IMR-90 (cell line): ENCODE measurements around the gene ANKRD9. TPM values are rescaled to one million over a fixed set of nuclear protein-coding genes. Genes with fewer than 3 reads are reported as not detected.

ENCODE experiments used
- ATAC-seq: fragments of 200-7000 bp; cut with Tn5 transposase; 2 replicates; pipeline ENCODE4 v1.9.1; 2020; ENCODE audit warnings: low read depth, mild to moderate bottlenecking, moderate library complexity
- BruUV-seq: library from RNA; stranded (reverse); fragments of 400-500 nt; replicated peaks from 2 replicates; lab custom pipeline; 2021; lab: Mats Ljungman, UMichigan
- CTCF ChIA-PET: fragments of 300-600 bp; formaldehyde crosslinking; extraction: SDS; loops from one replicate; lab custom pipeline; 2021; ENCODE audit warnings: antibody characterized with exemption; lab: Yijun Ruan, JAX
- POLR2A ChIA-PET: fragments of 300-600 bp; sonication (Branson Sonifier 250); formaldehyde crosslinking; loops from one replicate; lab custom pipeline; 2022; ENCODE audit warnings: antibody characterized with exemption; ENCODE audit not compliant: unreplicated experiment; lab: Charles Lee
- DNase-seq: peaks from one replicate; pipeline ENCODE4 v3.0.0; 2013
- H2AFZ ChIP-seq: replicated peaks from 2 replicates; pipeline ENCODE3; 2013; ENCODE audit warnings: low read length, mild to moderate bottlenecking; ENCODE audit not compliant: poor library complexity
- H2AK5ac ChIP-seq: 2 replicates; pipeline ENCODE4 v1.6.1; 2013; ENCODE audit warnings: low read depth, low read length, inconsistent platforms
- H2AK9ac ChIP-seq: replicated peaks from 2 replicates; pipeline ENCODE3; 2013; ENCODE audit warnings: mild to moderate bottlenecking, low read depth, low read length, moderate library complexity; ENCODE audit not compliant: poor library complexity
- H2BK120ac ChIP-seq: 2 replicates; pipeline ENCODE4 v1.6.1; 2013; ENCODE audit warnings: low read depth, low read length, inconsistent platforms
- H2BK15ac ChIP-seq: 3 replicates; pipeline ENCODE4 v1.6.1; 2013; ENCODE audit warnings: low read depth, low read length, inconsistent platforms
- H2BK20ac ChIP-seq: 2 replicates; pipeline ENCODE4 v1.6.1; 2013; ENCODE audit warnings: low read depth, mild to moderate bottlenecking, inconsistent platforms, low read length, moderate library complexity
- H2BK5ac ChIP-seq: 2 replicates; pipeline ENCODE4 v1.6.1; 2013; ENCODE audit warnings: mild to moderate bottlenecking, low read depth, low read length, inconsistent platforms; ENCODE audit not compliant: poor library complexity, severe bottlenecking
- H3K14ac ChIP-seq: replicated peaks from 2 replicates; pipeline ENCODE4 v1.6.1; 2013; ENCODE audit warnings: low read depth, low read length, inconsistent platforms
- H3K18ac ChIP-seq: 2 replicates; pipeline ENCODE4 v1.6.1; 2013; ENCODE audit warnings: low read depth, low read length, control low read depth
- H3K23ac ChIP-seq: 2 replicates; pipeline ENCODE4 v1.6.1; 2013; ENCODE audit warnings: low read depth, low read length, inconsistent platforms
- H3K27ac ChIP-seq: 2 replicates; pipeline ENCODE4 v1.5.1; 2013; ENCODE audit warnings: mild to moderate bottlenecking, control low read depth, low read length; ENCODE audit not compliant: insufficient read depth
- H3K27me3 ChIP-seq: 2 replicates; pipeline ENCODE4 v1.6.1; 2013; ENCODE audit warnings: low read length; ENCODE audit not compliant: control insufficient read depth, insufficient read depth
- H3K36me3 ChIP-seq: 2 replicates; pipeline ENCODE4 v1.6.1; 2013; ENCODE audit warnings: low read length, mixed read lengths; ENCODE audit not compliant: control insufficient read depth, insufficient read depth
- H3K4ac ChIP-seq: 2 replicates; pipeline ENCODE4 v1.6.1; 2013; ENCODE audit warnings: low read depth, low read length, inconsistent platforms
- H3K4me1 ChIP-seq: 2 replicates; pipeline ENCODE4 v1.6.1; 2013; ENCODE audit warnings: low read length, mixed read lengths; ENCODE audit not compliant: control insufficient read depth, insufficient read depth
- H3K4me2 ChIP-seq: 2 replicates; pipeline ENCODE4 v1.6.1; 2013; ENCODE audit warnings: low read depth, mild to moderate bottlenecking, control low read depth, low read length, moderate library complexity
- H3K4me3 ChIP-seq: 2 replicates; pipeline ENCODE4 v1.5.1; 2013; ENCODE audit warnings: low read depth, mild to moderate bottlenecking, control low read depth, low read length, moderate library complexity; ENCODE audit not compliant: insufficient read depth
- H3K56ac ChIP-seq: 2 replicates; pipeline ENCODE4 v1.6.1; 2013; ENCODE audit warnings: low read length, inconsistent platforms; ENCODE audit not compliant: insufficient read depth; ENCODE audit errors: extremely low read depth
- H3K79me1 ChIP-seq, 2 experiments: 2 replicates each; pipeline ENCODE4 v1.6.1; 2013; ENCODE audit warnings: low read length in 2 of 2, inconsistent platforms in 1 of 2, low read depth in 1 of 2
- H3K9ac ChIP-seq: 2 replicates; pipeline ENCODE4 v1.6.1; 2013; ENCODE audit warnings: low read depth, low read length, control low read depth
- H3K9me1 ChIP-seq: 2 replicates; pipeline ENCODE4 v1.6.1; 2013; ENCODE audit warnings: low read length, inconsistent platforms; ENCODE audit not compliant: insufficient read depth
- H3K9me3 ChIP-seq: 2 replicates; pipeline ENCODE4 v1.6.1; 2013; ENCODE audit warnings: low read length; ENCODE audit not compliant: control insufficient read depth, insufficient read depth
- H4K20me1 ChIP-seq: 2 replicates; pipeline ENCODE4 v1.6.1; 2013; ENCODE audit warnings: low read length, inconsistent platforms; ENCODE audit not compliant: insufficient read depth
- H4K5ac ChIP-seq: 2 replicates; pipeline ENCODE4 v1.6.1; 2013; ENCODE audit warnings: mild to moderate bottlenecking, low read depth, low read length, control low read depth
- H4K8ac ChIP-seq, 2 experiments: 2 replicates each; pipeline ENCODE4 v1.6.1; 2013; ENCODE audit warnings: low read depth in 2 of 2, low read length in 2 of 2, control low read depth in 1 of 2, inconsistent platforms in 1 of 2
- H4K91ac ChIP-seq: 2 replicates; pipeline ENCODE4 v1.6.1; 2013; ENCODE audit warnings: low read depth, low read length, inconsistent platforms; ENCODE audit not compliant: insufficient read depth
- BHLHE40 ChIP-seq: fragments of 150-350 bp; IDR thresholded peaks from 2 replicates; pipeline ENCODE4 v1.6.1; 2016; ENCODE audit warnings: mild to moderate bottlenecking, low read depth, low read length
- CEBPB ChIP-seq: IDR thresholded peaks from 2 replicates; pipeline ENCODE4 v1.6.1; 2012; ENCODE audit warnings: low read depth, low read length, improper control_type of control experiment
- CHD1 ChIP-seq: IDR thresholded peaks from 2 replicates; pipeline ENCODE4 v1.6.1; 2012; ENCODE audit warnings: low read depth, low read length, improper control_type of control experiment
- FOS ChIP-seq: fragments of 150-350 bp; IDR thresholded peaks from 2 replicates; pipeline ENCODE4 v1.6.1; 2016; ENCODE audit warnings: low read depth, low read length
- MAFK ChIP-seq: IDR thresholded peaks from 2 replicates; pipeline ENCODE4 v1.6.1; 2012; ENCODE audit warnings: low read depth, low read length, improper control_type of control experiment
- MAZ ChIP-seq: IDR thresholded peaks from 2 replicates; pipeline ENCODE4 v1.6.1; 2012; ENCODE audit warnings: low read depth, mild to moderate bottlenecking, low read length, improper control_type of control experiment, moderate library complexity, borderline replicate concordance
- NFE2L2 ChIP-seq: fragments of 150-350 bp; IDR thresholded peaks from 2 replicates; pipeline ENCODE4 v1.6.1; 2016; ENCODE audit warnings: low read depth, mild to moderate bottlenecking, low read length
- RAD21 ChIP-seq: IDR thresholded peaks from 2 replicates; pipeline ENCODE4 v1.6.1; 2012; ENCODE audit warnings: low read length, improper control_type of control experiment
- RCOR1 ChIP-seq: IDR thresholded peaks from 2 replicates; pipeline ENCODE4 v1.6.1; 2012; ENCODE audit warnings: mild to moderate bottlenecking, low read length, improper control_type of control experiment; ENCODE audit not compliant: insufficient replicate concordance
- RFX5 ChIP-seq: IDR thresholded peaks from 2 replicates; pipeline ENCODE4 v1.8.0; 2012; ENCODE audit warnings: low read depth, mild to moderate bottlenecking, low read length, moderate library complexity
- SMC3 ChIP-seq: fragments of 150-350 bp; IDR thresholded peaks from 2 replicates; pipeline ENCODE4 v1.6.1; 2016; ENCODE audit warnings: low read depth, mild to moderate bottlenecking, antibody characterized with exemption, low read length, moderate library complexity
- WGBS, 2 experiments: methylation state at CpG; one replicate each; pipeline versions ENCODE4 v1.1.5 to v1.1.7; 2013; ENCODE audit warnings: missing lambda C conversion rate in 2 of 2; ENCODE audit not compliant: insufficient read length in 1 of 2; ENCODE audit errors: extremely low coverage in 2 of 2; 5-methylcytosine and 5-hydroxymethylcytosine counted together
- dilution Hi-C: fragments of 300-500 bp; cut with HindIII; formaldehyde crosslinking; loops from one replicate; pipeline ENCODE4 v1.14.3; 2018; ENCODE audit warnings: low sequenced_read_pairs; ENCODE audit not compliant: unreplicated experiment
- in situ Hi-C: fragments of 300-500 bp; cut with MboI; formaldehyde crosslinking; loops from 3 replicates; pipeline ENCODE4 v1.14.3; 2019; ENCODE audit warnings: low sequenced_read_pairs, inconsistent platforms, mixed read lengths
- intact Hi-C: fragments of 100-400 bp; cut with micrococcal nuclease; formaldehyde crosslinking; loops from 2 replicates; pipeline ENCODE4 v1.10.0; 2022
- polyA plus RNA-seq, 3 experiments: library from polyadenylated mRNA; depleted of rRNA; stranded (reverse); fragments of >200 nt; gene quantifications; 2 replicates each; pipeline ENCODE4 v1.2.3, GENCODE V29; 2012; ENCODE audit warnings: low replicate concordance in 1 of 3
- total RNA-seq: library from RNA; depleted of rRNA; stranded (reverse); fragments of >200 nt; gene quantifications from 2 replicates; pipeline ENCODE4 v1.2.3, GENCODE V29; 2012
- TF ChIP-seq, protein P1 (sequence below): conservative IDR thresholded peaks from 2 replicates; pipeline ENCODE4 v1.5.1; 2012; ENCODE audit warnings: mild to moderate bottlenecking, low read depth, low read length, improper control_type of control experiment
- TF ChIP-seq, protein P2 (sequence below): fragments of 150-350 bp; IDR thresholded peaks from 2 replicates; pipeline ENCODE4 v1.6.1; 2017; ENCODE audit warnings: mild to moderate bottlenecking, antibody characterized with exemption, low read length, low read depth

Gene ANKRD9
- total and polyA plus RNA-seq, 2 of the 4 experiments (the other 2 are of a cell fraction): 3.9 to 15.7 TPM

DNA sequence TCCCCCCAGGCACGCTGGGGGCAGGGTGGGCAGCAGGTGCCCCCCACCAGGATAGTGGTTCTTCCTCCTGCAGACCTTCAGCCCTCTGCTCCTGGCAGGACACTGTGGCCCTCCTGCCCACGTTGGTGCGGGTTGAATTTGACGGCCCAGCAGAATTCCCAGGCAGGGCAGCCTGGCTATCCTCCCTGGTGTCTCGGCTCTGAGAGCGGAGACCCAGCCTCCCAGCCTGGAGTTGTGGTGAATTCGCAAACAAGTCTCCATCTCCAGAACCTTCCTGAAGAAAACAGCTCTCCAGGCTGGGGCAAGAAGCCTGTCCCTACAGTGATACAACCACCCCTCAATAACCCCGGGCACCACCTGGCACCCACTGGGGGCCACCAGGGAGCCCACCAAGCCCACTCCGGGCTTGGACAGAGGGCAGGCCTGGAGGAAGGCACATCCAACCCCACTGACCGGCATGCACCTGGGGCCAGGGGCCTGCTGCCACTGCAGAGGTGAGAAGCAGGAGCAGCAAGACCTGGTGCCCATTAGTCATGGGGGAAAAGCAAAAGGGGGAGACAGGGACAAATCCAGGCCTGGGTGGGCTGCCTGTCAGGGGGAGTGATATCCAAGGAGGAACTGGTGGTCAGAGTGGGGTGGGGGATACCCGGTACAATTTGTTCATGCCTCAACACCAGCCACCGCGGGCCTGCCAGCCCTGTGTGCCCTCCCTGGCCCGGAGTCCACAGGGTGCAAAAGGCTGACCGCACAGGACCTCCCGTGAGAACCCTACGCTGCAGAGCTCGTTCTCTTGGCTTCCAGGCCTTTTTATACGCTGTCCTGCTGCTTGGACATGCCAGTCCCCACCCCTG is 3.6 kb downstream of the ANKRD9 start (continued):
- TF ChIP-seq RFX5: no peak

DNA sequence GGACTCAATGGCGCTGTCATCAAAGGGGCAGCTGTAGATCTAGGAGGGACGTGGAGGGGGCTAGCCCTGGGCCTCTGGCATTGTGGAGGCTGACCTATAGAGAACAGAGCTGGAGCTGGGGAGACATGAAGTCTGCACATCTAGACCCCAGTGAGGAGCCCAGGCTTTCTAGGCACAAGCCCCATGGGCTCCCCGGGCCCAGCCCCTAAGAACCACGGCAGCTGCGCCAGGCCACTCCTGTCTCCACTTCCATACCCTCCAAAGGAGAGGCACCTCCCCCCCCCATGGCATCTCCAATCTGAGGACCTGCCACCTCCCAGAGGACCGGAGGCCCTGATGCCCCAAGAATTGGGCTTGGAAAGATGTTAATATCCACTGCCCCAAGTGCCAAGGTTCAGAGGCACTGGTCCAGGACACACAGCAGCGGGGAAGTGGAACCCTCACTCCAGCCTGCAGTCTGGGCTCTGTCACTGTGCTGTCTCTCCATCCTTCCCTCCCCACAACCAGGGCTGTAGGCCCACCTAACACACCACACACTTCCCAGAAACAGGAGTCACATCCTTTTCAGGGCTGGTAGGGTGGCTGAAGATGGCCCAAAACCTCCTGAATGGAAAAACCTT is 4.5 kb downstream of the ANKRD9 start:
- H2BK5ac ChIP-seq: no peak overlapping the region
- no TSS peak for BruUV-seq
- dilution Hi-C loops: no loop called here
- H3K4me2 ChIP-seq: no peak overlapping the region
- no peak overlapping the region for H3K23ac ChIP-seq
- H2AK5ac ChIP-seq: no peak overlapping the region
- H2AK9ac ChIP-seq: no peak overlapping the region
- H3K27ac ChIP-seq: no peak overlapping the region
- H2BK120ac ChIP-seq: no peak overlapping the region
- peak overlapping the region; percentile 51 for H2AFZ ChIP-seq
- WGBS, 2 experiments: no CpG with 5 or more reads among the region's 7 CpGs
- no peak overlapping the region for H3K14ac ChIP-seq
- H3K36me3 ChIP-seq: peaks cover 15% of the 10 kb centered on the region
- intact Hi-C loops: no loop called here
- no peaks in the 10 kb centered on the region for H3K27me3 ChIP-seq
- no peak overlapping the region for H3K9ac ChIP-seq
- CTCF ChIA-PET: no interaction called here
- no peaks in the 10 kb centered on the region for H3K9me3 ChIP-seq
- H3K56ac ChIP-seq: no peak overlapping the region
- H3K9me1 ChIP-seq: peaks cover under 1% of the 10 kb centered on the region; the same call in 1 of the 2 replicates
- H2BK20ac ChIP-seq: no peak overlapping the region
- H3K4me3 ChIP-seq: no peak overlapping the region
- no peak for DNase-seq
- POLR2A ChIA-PET: no interaction called here
- no peak overlapping the region for H4K8ac ChIP-seq
- H4K20me1 ChIP-seq: no peaks in the 10 kb centered on the region
- in situ Hi-C loops: no loop called here
- H3K4me1 ChIP-seq: peaks cover 5% of the 10 kb centered on the region
- no peak overlapping the region for H4K5ac ChIP-seq
- no peak overlapping the region for H4K91ac ChIP-seq
- peaks cover 11 to 16% of the 10 kb centered on the region in 2 experiments for H3K79me1 ChIP-seq
- H3K4ac ChIP-seq: no peak overlapping the region
- H2BK15ac ChIP-seq: no peak overlapping the region
- no peak for ATAC-seq
- no peak overlapping the region for H3K18ac ChIP-seq
- TF ChIP-seq NFE2L2: no peak
- no peak for TF ChIP-seq CEBPB
- TF ChIP-seq BHLHE40: no peak
- no peak for TF ChIP-seq SMC3
- TF ChIP-seq RCOR1: no peak
- TF ChIP-seq RAD21: no peak
- no peak for TF ChIP-seq RFX5
- TF ChIP-seq, protein P1, sequence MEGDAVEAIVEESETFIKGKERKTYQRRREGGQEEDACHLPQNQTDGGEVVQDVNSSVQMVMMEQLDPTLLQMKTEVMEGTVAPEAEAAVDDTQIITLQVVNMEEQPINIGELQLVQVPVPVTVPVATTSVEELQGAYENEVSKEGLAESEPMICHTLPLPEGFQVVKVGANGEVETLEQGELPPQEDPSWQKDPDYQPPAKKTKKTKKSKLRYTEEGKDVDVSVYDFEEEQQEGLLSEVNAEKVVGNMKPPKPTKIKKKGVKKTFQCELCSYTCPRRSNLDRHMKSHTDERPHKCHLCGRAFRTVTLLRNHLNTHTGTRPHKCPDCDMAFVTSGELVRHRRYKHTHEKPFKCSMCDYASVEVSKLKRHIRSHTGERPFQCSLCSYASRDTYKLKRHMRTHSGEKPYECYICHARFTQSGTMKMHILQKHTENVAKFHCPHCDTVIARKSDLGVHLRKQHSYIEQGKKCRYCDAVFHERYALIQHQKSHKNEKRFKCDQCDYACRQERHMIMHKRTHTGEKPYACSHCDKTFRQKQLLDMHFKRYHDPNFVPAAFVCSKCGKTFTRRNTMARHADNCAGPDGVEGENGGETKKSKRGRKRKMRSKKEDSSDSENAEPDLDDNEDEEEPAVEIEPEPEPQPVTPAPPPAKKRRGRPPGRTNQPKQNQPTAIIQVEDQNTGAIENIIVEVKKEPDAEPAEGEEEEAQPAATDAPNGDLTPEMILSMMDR: no peak
- TF ChIP-seq MAFK: no peak
- TF ChIP-seq MAZ: no peak
- no peak for TF ChIP-seq CHD1
- TF ChIP-seq, protein P2, sequence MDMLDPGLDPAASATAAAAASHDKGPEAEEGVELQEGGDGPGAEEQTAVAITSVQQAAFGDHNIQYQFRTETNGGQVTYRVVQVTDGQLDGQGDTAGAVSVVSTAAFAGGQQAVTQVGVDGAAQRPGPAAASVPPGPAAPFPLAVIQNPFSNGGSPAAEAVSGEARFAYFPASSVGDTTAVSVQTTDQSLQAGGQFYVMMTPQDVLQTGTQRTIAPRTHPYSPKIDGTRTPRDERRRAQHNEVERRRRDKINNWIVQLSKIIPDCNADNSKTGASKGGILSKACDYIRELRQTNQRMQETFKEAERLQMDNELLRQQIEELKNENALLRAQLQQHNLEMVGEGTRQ: no peak
- no peak for TF ChIP-seq FOS
